Testis (tissue), 2 donors: ENCODE data around the gene MTERF4.

Source experiments
- CTCF ChIP-seq, 3 experiments: fragments of 450-650 bp in 2 of 3; fragments of 200-600 bp in 1 of 3; sonication (generic) in 1 of 3; IDR thresholded peaks; one replicate each; pipeline ENCODE4 v1.5.1; 2016 to 2019; ENCODE audit warnings: antibody characterized with exemption in 3 of 3, mild to moderate bottlenecking in 2 of 3, moderate library complexity in 1 of 3
- POLR2A ChIP-seq: fragments of 450-650 bp; IDR thresholded peaks from one replicate; pipeline ENCODE4 v1.6.1; 2017; ENCODE audit warnings: antibody characterized with exemption, mild to moderate bottlenecking, moderate library complexity

GRCh38 chr2:241148239-241148638 is 46.2 kb upstream of the MTERF4 start:
- TF ChIP-seq CTCF (IDR thresholded peaks at IDR 0.05) = no peak
- no peak for TF ChIP-seq POLR2A
